Fibroblast of villous mesenchyme (primary cell): ENCODE data around the gene ELOVL7. TPM values are rescaled to one million over a fixed set of nuclear protein-coding genes. Genes with fewer than 3 reads are reported as not detected.
A peak's percentile ranks its signal among the peaks of the same experiment; 100 is the strongest.

ENCODE experiments used
- DNase-seq: peaks from one replicate; pipeline ENCODE4 v3.0.0-alpha.2; 2010; ENCODE audit warnings: low read depth
- H3K4me3 ChIP-seq: 2 replicates; pipeline ENCODE4 v1.5.1; 2011; ENCODE audit warnings: low read depth, mild to moderate bottlenecking, low read length
- total RNA-seq: library from RNA; depleted of rRNA; stranded (reverse); fragments of >200 nt; gene quantifications from 2 replicates; pipeline ENCODE4 v1.2.3, GENCODE V29; 2012
- TF ChIP-seq, protein P1 (sequence below): IDR thresholded peaks from 2 replicates; pipeline ENCODE4 v1.5.1; 2012; ENCODE audit warnings: low read depth, mild to moderate bottlenecking, low read length; ENCODE audit not compliant: insufficient read depth

The ELOVL7 gene
- total RNA-seq, 1 donor = under 0.01 TPM

DNA sequence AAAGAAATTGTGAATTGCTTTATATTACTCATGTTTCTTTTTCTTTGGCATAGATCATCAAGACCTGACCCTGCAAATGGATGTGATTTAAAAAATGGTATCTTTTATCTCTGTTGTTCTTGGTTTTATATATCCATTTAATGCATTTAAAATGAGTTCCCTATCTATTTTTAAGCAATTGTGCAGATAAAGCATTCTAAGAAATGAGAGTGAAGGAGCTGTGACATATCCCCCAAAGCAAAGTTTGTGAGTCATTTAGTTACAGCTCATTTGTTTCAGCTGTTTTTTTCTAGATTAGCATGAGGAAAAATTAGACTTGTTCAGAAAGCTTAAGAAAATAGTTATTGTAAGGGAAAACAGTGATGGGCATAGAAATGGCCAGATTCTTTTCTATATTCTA, 7.6 kb upstream of the ELOVL7 start:
- DNase-seq = no peak
- TF ChIP-seq, protein P1, sequence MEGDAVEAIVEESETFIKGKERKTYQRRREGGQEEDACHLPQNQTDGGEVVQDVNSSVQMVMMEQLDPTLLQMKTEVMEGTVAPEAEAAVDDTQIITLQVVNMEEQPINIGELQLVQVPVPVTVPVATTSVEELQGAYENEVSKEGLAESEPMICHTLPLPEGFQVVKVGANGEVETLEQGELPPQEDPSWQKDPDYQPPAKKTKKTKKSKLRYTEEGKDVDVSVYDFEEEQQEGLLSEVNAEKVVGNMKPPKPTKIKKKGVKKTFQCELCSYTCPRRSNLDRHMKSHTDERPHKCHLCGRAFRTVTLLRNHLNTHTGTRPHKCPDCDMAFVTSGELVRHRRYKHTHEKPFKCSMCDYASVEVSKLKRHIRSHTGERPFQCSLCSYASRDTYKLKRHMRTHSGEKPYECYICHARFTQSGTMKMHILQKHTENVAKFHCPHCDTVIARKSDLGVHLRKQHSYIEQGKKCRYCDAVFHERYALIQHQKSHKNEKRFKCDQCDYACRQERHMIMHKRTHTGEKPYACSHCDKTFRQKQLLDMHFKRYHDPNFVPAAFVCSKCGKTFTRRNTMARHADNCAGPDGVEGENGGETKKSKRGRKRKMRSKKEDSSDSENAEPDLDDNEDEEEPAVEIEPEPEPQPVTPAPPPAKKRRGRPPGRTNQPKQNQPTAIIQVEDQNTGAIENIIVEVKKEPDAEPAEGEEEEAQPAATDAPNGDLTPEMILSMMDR = no peak
- no peak overlapping the region for H3K4me3 ChIP-seq

DNA sequence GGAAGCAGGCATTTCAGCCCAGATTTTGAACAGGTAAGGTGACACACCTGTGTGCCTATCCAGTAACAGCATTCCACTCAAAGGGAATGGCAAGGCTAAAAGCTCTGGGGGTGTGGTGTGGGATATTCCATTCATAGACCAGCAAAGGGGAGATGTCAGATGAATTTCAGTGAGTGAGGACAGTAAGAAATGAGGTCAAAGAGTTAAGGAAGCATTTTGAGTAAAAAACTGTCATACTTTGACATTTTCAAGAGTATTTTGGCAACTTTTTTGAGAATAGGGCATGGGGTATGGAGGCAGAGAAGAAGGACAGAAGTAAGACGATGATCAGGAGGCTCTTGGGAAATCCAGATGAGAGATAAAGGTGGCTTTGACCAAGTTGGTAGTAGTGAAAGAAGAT, 2.2 kb upstream of the ELOVL7 start:
- DNase-seq = no peak
- no peak overlapping the region for H3K4me3 ChIP-seq
- TF ChIP-seq, protein P1 = no peak

DNA sequence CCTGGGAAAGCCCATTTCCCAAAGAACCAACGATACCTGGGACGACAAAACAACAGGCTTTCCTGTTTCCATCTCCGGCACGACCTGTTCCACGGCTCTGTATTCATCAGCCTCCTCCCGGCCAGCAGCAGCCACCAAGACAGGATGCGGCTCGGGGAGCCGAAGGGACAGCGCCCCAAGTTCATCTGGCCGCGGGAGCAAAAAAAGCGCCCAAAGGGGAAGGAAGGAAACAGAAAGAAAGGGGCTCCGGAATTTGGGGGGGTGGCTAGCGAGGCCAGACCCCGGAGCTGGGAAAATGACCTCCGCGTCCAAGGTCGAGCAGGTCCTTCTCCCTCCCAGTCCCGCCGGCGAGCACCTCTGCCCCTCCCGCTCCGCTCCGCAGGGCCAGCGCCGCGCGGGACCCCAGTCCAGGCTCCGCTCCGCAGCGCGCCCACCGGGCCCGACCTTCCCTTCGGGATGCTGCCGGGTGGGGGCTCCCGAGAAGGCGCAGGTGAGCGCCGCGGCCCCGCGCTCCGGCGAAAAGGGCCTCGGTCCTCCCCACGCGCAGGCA, 608 bp downstream of the ELOVL7 start:
- peak; percentile 9 for DNase-seq

DNA sequence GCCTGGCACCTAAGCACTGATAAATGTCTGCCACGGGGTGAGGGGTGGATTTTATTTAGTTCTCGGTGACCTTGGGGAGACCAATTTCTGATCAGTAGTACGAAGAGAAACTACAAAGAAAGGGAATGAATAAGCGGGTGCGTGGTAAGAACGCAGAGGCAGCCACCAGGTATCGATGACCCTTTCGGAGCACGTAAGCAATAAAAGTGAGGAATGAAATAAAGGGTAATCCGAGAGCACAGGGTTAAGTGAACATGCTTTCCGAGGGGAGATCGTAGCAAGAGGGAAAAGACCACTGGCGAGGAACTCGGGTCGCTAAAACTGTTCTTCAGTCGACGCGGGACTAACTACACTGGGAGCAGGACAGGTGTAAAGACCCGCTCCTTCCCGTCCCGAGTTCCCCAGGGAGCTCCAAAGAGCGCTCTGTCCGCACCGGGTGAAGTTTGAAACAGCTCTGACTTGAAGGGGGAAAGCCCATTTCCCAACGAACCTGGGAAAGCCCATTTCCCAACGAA, 1.1 kb downstream of the ELOVL7 start:
- peak overlapping the region; percentile 64 for H3K4me3 ChIP-seq
- DNase-seq = no peak
- TF ChIP-seq, protein P1 = no peak

More for the DNA sequence above, 608 bp downstream of the ELOVL7 start:
- TF ChIP-seq, protein P1 = no peak
- peak overlapping the region; percentile 64 for H3K4me3 ChIP-seq

DNA sequence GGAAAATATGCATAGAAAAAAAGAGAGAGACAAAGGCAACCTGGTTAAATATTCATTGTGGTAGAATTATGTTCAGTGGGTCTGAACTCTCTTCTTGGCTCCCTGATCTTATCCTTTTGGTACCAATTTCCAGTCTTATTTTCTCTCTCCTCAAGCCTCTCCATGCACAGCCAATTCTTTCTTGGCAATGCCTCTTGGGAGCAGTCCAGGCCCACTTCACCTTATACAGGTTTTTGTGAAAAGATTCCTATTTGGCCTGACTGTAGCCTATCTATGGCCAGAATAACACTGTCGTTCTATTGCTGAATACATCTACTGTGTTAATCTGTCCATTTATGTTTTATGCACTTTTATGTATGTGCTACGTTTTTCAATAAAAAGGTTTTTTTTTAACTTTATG, 2.7 kb downstream of the ELOVL7 start:
- DNase-seq = no peak
- TF ChIP-seq, protein P1 = no peak

DNA sequence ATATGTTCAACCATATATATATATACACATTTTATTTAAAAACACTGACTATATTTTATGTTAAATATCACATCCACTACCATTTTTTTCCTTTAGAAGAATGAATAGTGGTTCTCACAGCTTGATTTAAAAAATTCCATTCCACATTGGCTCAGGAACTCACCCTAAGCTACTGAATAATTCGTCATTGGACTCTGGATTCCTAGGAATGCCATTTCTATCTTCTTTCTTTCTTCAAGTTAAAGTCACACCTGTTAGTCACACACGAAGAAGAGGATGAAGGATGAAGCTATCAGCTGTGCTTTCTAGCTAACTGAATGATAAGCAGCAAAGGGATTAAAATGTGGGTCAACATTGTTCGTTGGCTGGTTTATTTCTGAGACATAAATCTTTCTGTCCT, 7.9 kb downstream of the ELOVL7 start:
- DNase-seq = no peak
- TF ChIP-seq, protein P1 = no peak
- H3K4me3 ChIP-seq = no peak overlapping the region

More for the DNA sequence above, 2.7 kb downstream of the ELOVL7 start:
- no peak overlapping the region for H3K4me3 ChIP-seq

DNA sequence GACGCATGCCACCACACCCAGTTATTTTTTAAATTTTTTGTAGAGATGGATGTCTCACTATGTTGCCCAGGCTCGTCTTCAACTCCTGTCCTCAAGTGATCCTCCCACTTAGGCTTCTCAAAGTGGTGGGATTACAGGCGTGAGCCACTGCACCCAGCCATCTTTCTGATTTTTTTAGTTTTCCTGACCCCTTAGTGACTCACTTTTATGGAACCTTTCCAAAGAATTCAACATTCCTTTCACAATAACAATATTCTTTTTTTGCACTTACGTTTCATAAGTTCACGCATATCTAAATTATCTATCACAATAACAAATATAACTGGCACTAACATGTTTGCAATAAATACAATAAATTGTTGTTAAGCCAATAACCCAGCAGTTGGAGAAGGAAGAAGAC, 8.5 kb downstream of the ELOVL7 start:
- H3K4me3 ChIP-seq = no peak overlapping the region
- TF ChIP-seq, protein P1 = no peak
- no peak for DNase-seq
